SK-N-SH treated with all-trans-retinoic acid at 6 μM for 48 hours (cell line): Measurements from ENCODE around the gene ZEB2.

Source experiments
- ARNTL ChIP-seq: fragments of 450-650 bp; formaldehyde crosslinking; IDR thresholded peaks from 2 replicates; pipeline ENCODE4 v1.5.0; 2020; ENCODE audit warnings: low read depth, mild to moderate bottlenecking, moderate library complexity, borderline replicate concordance
- BACH2 ChIP-seq: fragments of 250-450 bp; sonication (Bioruptor Pico); IDR thresholded peaks from 2 replicates; pipeline ENCODE4 v1.9.0; 2021; ENCODE audit warnings: mild to moderate bottlenecking, borderline replicate concordance
- CREB5 ChIP-seq: fragments of 250-450 bp; sonication (Bioruptor Pico); IDR thresholded peaks from 2 replicates; pipeline ENCODE4 v1.5.1; 2020; ENCODE audit warnings: low read depth, mild to moderate bottlenecking, moderate library complexity
- GLIS3 ChIP-seq: fragments of 250-450 bp; sonication (Bioruptor Pico); IDR thresholded peaks from 2 replicates; pipeline ENCODE4 v1.5.0; 2020; ENCODE audit warnings: mild to moderate bottlenecking, moderate library complexity
- RARB ChIP-seq: fragments of 250-450 bp; sonication (Bioruptor Pico); IDR thresholded peaks from 2 replicates; pipeline ENCODE4 v1.8.0; 2021; ENCODE audit warnings: mild to moderate bottlenecking, moderate library complexity
- TCF4 ChIP-seq: fragments of 250-450 bp; sonication (Bioruptor Pico); IDR thresholded peaks from 2 replicates; pipeline ENCODE4 v1.8.0; 2021; ENCODE audit warnings: mild to moderate bottlenecking, moderate library complexity, borderline replicate concordance
- TOX ChIP-seq: fragments of 250-450 bp; sonication (Bioruptor Pico); IDR thresholded peaks from 2 replicates; pipeline ENCODE4 v1.8.0; 2021; ENCODE audit warnings: mild to moderate bottlenecking, moderate library complexity, borderline replicate concordance
- ZFP30 ChIP-seq: fragments of 450-650 bp; formaldehyde crosslinking; IDR thresholded peaks from 2 replicates; pipeline ENCODE4 v1.5.0; 2022; ENCODE audit warnings: mild to moderate bottlenecking, moderate library complexity
- ZNF70 ChIP-seq: fragments of 450-650 bp; formaldehyde crosslinking; IDR thresholded peaks from 2 replicates; pipeline ENCODE4 v1.5.0; 2020; ENCODE audit warnings: mild to moderate bottlenecking, moderate library complexity
- TF ChIP-seq, protein P1 (sequence below): fragments of 250-450 bp; sonication (Bioruptor Pico); IDR thresholded peaks from 2 replicates; pipeline ENCODE4 v1.8.0; 2020; ENCODE audit warnings: mild to moderate bottlenecking, moderate library complexity, borderline replicate concordance
- TF ChIP-seq, protein P2 (sequence below): fragments of 250-450 bp; sonication (Bioruptor Pico); IDR thresholded peaks from 2 replicates; pipeline ENCODE4 v1.5.0; 2020; ENCODE audit warnings: mild to moderate bottlenecking, moderate library complexity

DNA sequence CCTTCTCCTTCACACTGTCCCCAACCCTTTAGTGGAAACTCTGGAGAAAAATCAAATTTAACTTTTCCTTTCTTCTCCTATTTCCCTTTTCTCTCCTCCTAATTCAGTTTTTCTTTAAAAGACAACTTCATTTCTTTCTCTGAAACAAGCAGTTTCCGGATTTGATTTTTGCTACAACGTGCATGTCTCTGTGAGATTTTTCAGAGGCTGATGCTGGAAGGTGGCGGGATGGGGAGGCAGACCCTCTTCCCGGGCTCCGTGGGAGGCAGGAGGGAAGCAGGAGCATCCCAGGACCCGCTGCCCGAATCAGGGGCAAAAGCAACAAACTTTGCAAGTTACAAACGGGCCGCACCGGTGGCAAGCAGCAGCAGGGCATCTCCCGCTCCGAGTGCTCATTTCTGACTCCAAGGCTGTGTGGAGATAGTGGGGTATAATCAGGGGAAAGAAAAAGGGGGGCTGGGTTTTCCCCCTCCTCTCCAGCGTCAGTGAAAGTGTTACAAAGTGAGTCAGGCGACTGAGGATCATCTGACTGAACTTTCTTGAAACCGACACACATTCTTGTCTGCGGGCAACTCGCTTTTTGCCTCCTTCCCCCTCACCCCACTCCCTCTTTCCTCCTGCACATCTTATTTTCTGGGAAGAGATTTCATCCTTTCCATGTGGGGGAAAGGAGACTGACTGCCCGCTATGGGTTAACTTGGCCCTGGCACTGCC, 6.4 kb downstream of the ZEB2 start:
- TF ChIP-seq ARNTL (CRISPR knock-in tag) (no peak), ZFP30 (CRISPR knock-in tag) (no peak), ZNF70 (CRISPR knock-in tag) (no peak), GLIS3 (CRISPR knock-in tag) (no peak), RARB (CRISPR knock-in tag) (no peak), BACH2 (CRISPR knock-in tag) (no peak), TCF4 (CRISPR knock-in tag) (no peak), TOX (CRISPR knock-in tag) (no peak), CREB5 (CRISPR knock-in tag) (no peak)
- TF ChIP-seq, protein P1, sequence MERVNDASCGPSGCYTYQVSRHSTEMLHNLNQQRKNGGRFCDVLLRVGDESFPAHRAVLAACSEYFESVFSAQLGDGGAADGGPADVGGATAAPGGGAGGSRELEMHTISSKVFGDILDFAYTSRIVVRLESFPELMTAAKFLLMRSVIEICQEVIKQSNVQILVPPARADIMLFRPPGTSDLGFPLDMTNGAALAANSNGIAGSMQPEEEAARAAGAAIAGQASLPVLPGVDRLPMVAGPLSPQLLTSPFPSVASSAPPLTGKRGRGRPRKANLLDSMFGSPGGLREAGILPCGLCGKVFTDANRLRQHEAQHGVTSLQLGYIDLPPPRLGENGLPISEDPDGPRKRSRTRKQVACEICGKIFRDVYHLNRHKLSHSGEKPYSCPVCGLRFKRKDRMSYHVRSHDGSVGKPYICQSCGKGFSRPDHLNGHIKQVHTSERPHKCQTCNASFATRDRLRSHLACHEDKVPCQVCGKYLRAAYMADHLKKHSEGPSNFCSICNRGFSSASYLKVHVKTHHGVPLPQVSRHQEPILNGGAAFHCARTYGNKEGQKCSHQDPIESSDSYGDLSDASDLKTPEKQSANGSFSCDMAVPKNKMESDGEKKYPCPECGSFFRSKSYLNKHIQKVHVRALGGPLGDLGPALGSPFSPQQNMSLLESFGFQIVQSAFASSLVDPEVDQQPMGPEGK (CRISPR knock-in tag) = no peak
- TF ChIP-seq, protein P2, sequence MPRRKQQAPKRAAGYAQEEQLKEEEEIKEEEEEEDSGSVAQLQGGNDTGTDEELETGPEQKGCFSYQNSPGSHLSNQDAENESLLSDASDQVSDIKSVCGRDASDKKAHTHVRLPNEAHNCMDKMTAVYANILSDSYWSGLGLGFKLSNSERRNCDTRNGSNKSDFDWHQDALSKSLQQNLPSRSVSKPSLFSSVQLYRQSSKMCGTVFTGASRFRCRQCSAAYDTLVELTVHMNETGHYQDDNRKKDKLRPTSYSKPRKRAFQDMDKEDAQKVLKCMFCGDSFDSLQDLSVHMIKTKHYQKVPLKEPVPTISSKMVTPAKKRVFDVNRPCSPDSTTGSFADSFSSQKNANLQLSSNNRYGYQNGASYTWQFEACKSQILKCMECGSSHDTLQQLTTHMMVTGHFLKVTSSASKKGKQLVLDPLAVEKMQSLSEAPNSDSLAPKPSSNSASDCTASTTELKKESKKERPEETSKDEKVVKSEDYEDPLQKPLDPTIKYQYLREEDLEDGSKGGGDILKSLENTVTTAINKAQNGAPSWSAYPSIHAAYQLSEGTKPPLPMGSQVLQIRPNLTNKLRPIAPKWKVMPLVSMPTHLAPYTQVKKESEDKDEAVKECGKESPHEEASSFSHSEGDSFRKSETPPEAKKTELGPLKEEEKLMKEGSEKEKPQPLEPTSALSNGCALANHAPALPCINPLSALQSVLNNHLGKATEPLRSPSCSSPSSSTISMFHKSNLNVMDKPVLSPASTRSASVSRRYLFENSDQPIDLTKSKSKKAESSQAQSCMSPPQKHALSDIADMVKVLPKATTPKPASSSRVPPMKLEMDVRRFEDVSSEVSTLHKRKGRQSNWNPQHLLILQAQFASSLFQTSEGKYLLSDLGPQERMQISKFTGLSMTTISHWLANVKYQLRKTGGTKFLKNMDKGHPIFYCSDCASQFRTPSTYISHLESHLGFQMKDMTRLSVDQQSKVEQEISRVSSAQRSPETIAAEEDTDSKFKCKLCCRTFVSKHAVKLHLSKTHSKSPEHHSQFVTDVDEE (CRISPR knock-in tag) = no peak
